ENCODE results near the gene ADAMTS12.

The ADAMTS12 gene

DNA sequence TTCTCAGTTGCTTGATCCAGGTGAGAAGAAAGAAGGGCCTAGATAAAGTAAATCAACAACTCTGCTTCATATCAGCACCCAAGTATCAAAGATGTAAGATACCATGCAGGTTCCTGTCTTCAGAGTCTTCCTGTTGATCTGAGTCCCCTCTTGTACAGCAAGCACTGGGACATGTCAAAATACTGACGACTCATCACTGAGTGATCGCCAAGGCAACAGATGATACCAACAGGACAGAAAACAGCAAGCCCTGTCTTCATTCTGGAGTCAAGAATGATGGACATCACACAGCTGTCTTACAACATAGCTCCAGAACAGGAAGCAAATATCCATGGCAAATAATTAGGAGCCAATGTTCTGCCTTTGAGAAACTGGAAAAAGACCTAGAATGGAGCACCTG lies 367.3 kb downstream of the ADAMTS12 start:
- TF ChIP-seq TAF1 (IDR thresholded peaks at IDR 0.05; ENCODE audit: borderline replicate concordance, insufficient read depth, low read length) (no peak), FOXP2 (optimal IDR thresholded peaks at IDR 0.05; ENCODE audit: borderline replicate concordance, extremely low read depth, extremely low read length, insufficient read depth) (no peak), SIN3A (IDR thresholded peaks at IDR 0.05; ENCODE audit: borderline replicate concordance, insufficient read depth, low read length) (no peak), POLR2AphosphoS5 (IDR thresholded peaks at IDR 0.05; ENCODE audit: low read depth, low read length) (no peak)
- TF ChIP-seq, protein P1, sequence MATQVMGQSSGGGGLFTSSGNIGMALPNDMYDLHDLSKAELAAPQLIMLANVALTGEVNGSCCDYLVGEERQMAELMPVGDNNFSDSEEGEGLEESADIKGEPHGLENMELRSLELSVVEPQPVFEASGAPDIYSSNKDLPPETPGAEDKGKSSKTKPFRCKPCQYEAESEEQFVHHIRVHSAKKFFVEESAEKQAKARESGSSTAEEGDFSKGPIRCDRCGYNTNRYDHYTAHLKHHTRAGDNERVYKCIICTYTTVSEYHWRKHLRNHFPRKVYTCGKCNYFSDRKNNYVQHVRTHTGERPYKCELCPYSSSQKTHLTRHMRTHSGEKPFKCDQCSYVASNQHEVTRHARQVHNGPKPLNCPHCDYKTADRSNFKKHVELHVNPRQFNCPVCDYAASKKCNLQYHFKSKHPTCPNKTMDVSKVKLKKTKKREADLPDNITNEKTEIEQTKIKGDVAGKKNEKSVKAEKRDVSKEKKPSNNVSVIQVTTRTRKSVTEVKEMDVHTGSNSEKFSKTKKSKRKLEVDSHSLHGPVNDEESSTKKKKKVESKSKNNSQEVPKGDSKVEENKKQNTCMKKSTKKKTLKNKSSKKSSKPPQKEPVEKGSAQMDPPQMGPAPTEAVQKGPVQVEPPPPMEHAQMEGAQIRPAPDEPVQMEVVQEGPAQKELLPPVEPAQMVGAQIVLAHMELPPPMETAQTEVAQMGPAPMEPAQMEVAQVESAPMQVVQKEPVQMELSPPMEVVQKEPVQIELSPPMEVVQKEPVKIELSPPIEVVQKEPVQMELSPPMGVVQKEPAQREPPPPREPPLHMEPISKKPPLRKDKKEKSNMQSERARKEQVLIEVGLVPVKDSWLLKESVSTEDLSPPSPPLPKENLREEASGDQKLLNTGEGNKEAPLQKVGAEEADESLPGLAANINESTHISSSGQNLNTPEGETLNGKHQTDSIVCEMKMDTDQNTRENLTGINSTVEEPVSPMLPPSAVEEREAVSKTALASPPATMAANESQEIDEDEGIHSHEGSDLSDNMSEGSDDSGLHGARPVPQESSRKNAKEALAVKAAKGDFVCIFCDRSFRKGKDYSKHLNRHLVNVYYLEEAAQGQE (IDR thresholded peaks at IDR 0.05; ENCODE audit: insufficient read depth in 1 of 2, low read depth in 2 of 2, low read length in 2 of 2) = no peak

DNA sequence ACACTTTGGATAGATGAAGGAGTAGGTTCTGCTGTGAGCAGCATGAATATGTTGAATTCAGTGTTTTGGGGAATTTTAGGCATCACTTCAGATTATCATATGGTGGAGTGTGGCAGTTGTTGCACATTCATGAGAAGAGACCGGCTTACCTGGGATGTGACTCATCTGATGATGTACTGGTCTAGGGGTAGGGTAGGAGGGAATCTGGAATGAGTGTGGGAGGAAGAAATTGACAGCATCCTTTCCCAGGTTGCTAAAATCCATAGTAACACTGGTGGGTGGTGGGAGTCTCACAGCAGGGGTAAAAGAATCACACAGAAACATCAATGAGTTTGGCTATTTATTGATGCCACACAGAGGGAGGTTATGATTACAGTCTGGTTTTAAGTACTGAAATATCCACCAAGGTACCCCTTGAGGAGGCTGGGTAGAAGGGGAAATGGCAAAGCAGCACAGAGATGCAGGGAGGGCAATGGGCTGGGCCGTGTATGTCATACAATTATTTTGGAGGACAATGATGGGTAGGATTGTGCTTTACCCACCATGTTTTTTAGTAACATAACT lies 368.5 kb downstream of the ADAMTS12 start:
- no peak for TF ChIP-seq TAF1 (IDR thresholded peaks at IDR 0.05; ENCODE audit: borderline replicate concordance, insufficient read depth, low read length)
- TF ChIP-seq FOXP2 (optimal IDR thresholded peaks at IDR 0.05; ENCODE audit: borderline replicate concordance, extremely low read depth, extremely low read length, insufficient read depth) = no peak
- TF ChIP-seq SIN3A (IDR thresholded peaks at IDR 0.05; ENCODE audit: borderline replicate concordance, insufficient read depth, low read length) = no peak
- TF ChIP-seq POLR2AphosphoS5 (IDR thresholded peaks at IDR 0.05; ENCODE audit: low read depth, low read length) = no peak
- TF ChIP-seq, protein P1 (IDR thresholded peaks at IDR 0.05; ENCODE audit: insufficient read depth in 1 of 2, low read depth in 2 of 2, low read length in 2 of 2) = no peak

DNA sequence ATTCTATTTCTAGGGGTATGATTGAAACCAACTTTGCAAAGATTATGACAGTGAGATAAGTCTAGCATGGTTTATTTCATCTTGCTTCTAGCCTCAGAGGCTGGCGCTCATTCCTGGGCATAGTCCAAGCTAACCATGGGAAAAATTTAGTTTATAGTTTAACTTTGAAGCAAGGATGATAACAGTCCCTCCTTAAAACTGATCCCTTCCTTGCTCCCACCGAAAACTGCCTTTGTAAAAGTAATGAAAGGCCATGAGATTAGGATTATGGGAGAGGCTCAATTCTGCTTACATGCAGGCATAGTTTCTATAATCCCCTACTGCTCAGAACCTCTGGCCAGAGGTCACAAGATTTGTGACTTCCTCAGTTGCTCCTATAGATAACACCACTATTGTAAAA lies 375.4 kb downstream of the ADAMTS12 start:
- TF ChIP-seq POLR2AphosphoS5 (IDR thresholded peaks at IDR 0.05; ENCODE audit: low read depth, low read length) (no peak), TAF1 (IDR thresholded peaks at IDR 0.05; ENCODE audit: borderline replicate concordance, insufficient read depth, low read length) (no peak), SIN3A (IDR thresholded peaks at IDR 0.05; ENCODE audit: borderline replicate concordance, insufficient read depth, low read length) (no peak), FOXP2 (optimal IDR thresholded peaks at IDR 0.05; ENCODE audit: borderline replicate concordance, extremely low read depth, extremely low read length, insufficient read depth) (no peak)
- TF ChIP-seq, protein P1 (IDR thresholded peaks at IDR 0.05; ENCODE audit: insufficient read depth in 1 of 2, low read depth in 2 of 2, low read length in 2 of 2) = no peak

DNA sequence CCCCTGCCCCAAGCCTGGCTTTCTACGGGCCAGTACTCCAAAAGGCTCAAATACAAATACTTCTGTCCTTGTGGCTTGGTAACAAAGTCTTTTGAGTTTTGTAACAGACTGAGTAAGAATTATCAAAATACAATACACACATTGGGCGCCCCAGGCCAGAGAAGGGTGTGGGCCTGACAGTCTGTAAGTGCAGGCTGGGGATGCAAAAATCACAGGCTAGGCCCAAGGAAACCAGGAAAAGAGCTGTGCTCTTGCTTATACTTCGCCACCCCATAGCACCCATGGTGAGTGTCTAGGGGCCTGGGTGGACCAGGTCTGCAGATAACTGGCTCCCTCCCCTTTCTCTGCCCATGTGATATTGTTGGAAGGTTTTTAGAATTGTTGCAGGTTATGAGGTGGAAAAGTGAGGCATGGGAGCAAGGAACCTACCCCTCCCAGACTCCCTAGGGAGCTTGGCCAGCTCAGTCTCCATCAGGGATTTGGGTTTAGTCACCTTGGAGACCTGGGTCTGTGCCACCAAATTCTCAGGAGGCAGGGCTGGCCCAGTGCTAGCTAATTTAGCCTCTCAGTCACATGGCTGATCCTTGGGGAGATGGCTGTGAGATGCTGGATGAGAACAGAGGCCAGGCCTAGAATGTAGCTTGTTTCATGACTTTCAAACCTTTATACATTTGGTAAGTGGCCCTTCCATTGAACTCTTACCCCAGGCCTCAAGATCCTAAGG lies 378.2 kb downstream of the ADAMTS12 start:
- TF ChIP-seq FOXP2 (optimal IDR thresholded peaks at IDR 0.05; ENCODE audit: borderline replicate concordance, extremely low read depth, extremely low read length, insufficient read depth) = no peak
- TF ChIP-seq SIN3A (IDR thresholded peaks at IDR 0.05; ENCODE audit: borderline replicate concordance, insufficient read depth, low read length) = no peak
- TF ChIP-seq TAF1 (IDR thresholded peaks at IDR 0.05; ENCODE audit: borderline replicate concordance, insufficient read depth, low read length) = no peak
- TF ChIP-seq, protein P1 (IDR thresholded peaks at IDR 0.05; ENCODE audit: insufficient read depth in 1 of 2, low read depth in 2 of 2, low read length in 2 of 2) = no peak
- no peak for TF ChIP-seq POLR2AphosphoS5 (IDR thresholded peaks at IDR 0.05; ENCODE audit: low read depth, low read length)

Measured in PFSK-1 (cell line).